GM13976 (cell line): ENCODE data around the gene ANKMY2.

Source experiments
- DNase-seq: peaks from one replicate; pipeline ENCODE4 v3.0.0; 2012; ENCODE audit warnings: low spot score
- CTCF ChIP-seq: IDR thresholded peaks from 2 replicates; pipeline ENCODE4 v1.5.1; 2012; ENCODE audit warnings: borderline replicate concordance, mild to moderate bottlenecking; ENCODE audit not compliant: insufficient read depth; ENCODE audit errors: extremely low read depth, missing control alignments, control extremely low read depth
- in situ Hi-C: fragments of 300-500 bp; cut with MboI; formaldehyde crosslinking; loops from one replicate; pipeline ENCODE4 v1.12.0; 2022; ENCODE audit warnings: low sequenced_read_pairs, mixed read lengths, inconsistent platforms; ENCODE audit not compliant: unreplicated experiment

ANKMY2 gene

GRCh38 chr7:16638282-16639280 lies 7.0 kb downstream of the ANKMY2 start:
- in situ Hi-C loops: no loop called here
- DNase-seq: no peak
- TF ChIP-seq CTCF: no peak

GRCh38 chr7:16637379-16637778 lies 8.2 kb downstream of the ANKMY2 start:
- in situ Hi-C loops: no loop called here
- DNase-seq: no peak
- TF ChIP-seq CTCF: no peak

- no peak for TF ChIP-seq CTCF
- DNase-seq: no peak
- in situ Hi-C loops: no loop called here
These were observed 8.9 kb downstream of the ANKMY2 start for GRCh38 chr7:16636555-16637101.

GRCh38 chr7:16634271-16634738 lies 11.2 kb downstream of the ANKMY2 start:
- DNase-seq: no peak
- in situ Hi-C loops: no loop called here
- TF ChIP-seq CTCF: no peak

- no peak for DNase-seq
- in situ Hi-C loops: no loop called here
- TF ChIP-seq CTCF: no peak
These were observed 14.9 kb downstream of the ANKMY2 start for GRCh38 chr7:16630654-16631053.

GRCh38 chr7:16627236-16627635 lies 18.3 kb downstream of the ANKMY2 start:
- no peak for TF ChIP-seq CTCF
- no peak for DNase-seq
- in situ Hi-C loops: no loop called here
